BLaER1 treated with 17β-estradiol and CSF1 and Interleukin-3, amounts not matched to agents 10 nM and 100 nM (cell line): ENCODE data around the gene CAMK2D.

Experiments used
- H3K27ac ChIP-seq, 11 experiments: shearing (Covaris generic); formaldehyde crosslinking; 2 replicates each; pipeline ENCODE4 v1.8.1; 2022
- H3K27me3 ChIP-seq, 11 experiments: shearing (Covaris generic); formaldehyde crosslinking; 2 replicates each; pipeline ENCODE4 v1.8.1; 2022
- H3K36me3 ChIP-seq, 11 experiments: shearing (Covaris generic); formaldehyde crosslinking; 2 replicates each; pipeline ENCODE4 v1.8.1; 2022
- H3K4me1 ChIP-seq, 10 experiments: shearing (Covaris generic); formaldehyde crosslinking; 2 replicates each; pipeline ENCODE4 v1.8.1; 2022
- H3K4me2 ChIP-seq, 11 experiments: shearing (Covaris generic); formaldehyde crosslinking; 2 replicates each; pipeline ENCODE4 v1.8.1; 2022
- H3K4me3 ChIP-seq, 10 experiments: shearing (Covaris generic); formaldehyde crosslinking; 2 replicates each; pipeline ENCODE4 v1.8.1; 2022
- H3K9ac ChIP-seq, 11 experiments: shearing (Covaris generic); formaldehyde crosslinking; 2 replicates each; pipeline ENCODE4 v1.8.1; 2022
- H3K9me3 ChIP-seq, 11 experiments: shearing (Covaris generic); formaldehyde crosslinking; replicated peaks in 1 of 11; 2 replicates each; pipeline ENCODE4 v1.8.1; 2022
- H4K20me1 ChIP-seq, 11 experiments: shearing (Covaris generic); formaldehyde crosslinking; 2 replicates each; pipeline ENCODE4 v1.8.1; 2022
- Cebpa-rat ChIP-seq, 11 experiments: shearing (Covaris generic); IDR thresholded peaks; 2 replicates each; pipeline ENCODE4 v1.8.1; 2022

The CAMK2D gene

GRCh38 chr4:113500424-113500823 is 261.1 kb downstream of the CAMK2D start:
- H3K9ac ChIP-seq: no peak overlapping the region
- H3K4me1 ChIP-seq: no peaks in the 10 kb centered on the region
- no peaks in the 10 kb centered on the region for H3K27me3 ChIP-seq
- H3K36me3 ChIP-seq: peaks cover 43 to 95% (median 83%) of the 10 kb centered on the region in 11 experiments
- H3K4me2 ChIP-seq: no peak overlapping the region
- H3K4me3 ChIP-seq: no peak overlapping the region
- no peak overlapping the region for H3K27ac ChIP-seq
- H3K9me3 ChIP-seq: peaks cover 4 to 21% (median 14%) of the 10 kb centered on the region in 11 experiments; a peak in 21 of 22 replicates
- no peaks in the 10 kb centered on the region for H4K20me1 ChIP-seq
- TF ChIP-seq Cebpa-rat (IDR thresholded peaks at IDR 0.05): no peak

DNA sequence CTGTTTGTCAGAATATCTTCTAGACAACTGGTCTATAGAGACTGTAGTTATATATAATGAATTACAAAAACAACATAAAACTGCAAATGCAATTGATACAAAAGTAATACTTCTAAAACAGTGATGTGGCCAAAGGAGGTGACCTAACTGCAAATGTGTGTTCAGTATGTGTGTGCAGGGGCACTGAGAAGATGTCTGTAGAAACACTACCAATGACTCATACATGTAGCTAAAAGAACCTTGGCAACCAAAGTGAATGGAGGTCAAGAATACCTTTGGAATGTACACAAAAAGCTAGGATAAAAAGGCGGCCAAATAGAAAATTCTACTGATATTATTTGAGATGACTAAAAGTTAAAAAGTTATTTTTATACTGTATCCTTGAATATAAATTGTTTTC is 261.8 kb downstream of the CAMK2D start:
- peaks cover 8 to 28% (median 21%) of the 10 kb centered on the region in 11 experiments for H3K9me3 ChIP-seq
- TF ChIP-seq Cebpa-rat (IDR thresholded peaks at IDR 0.05): no peak
- H3K4me2 ChIP-seq: no peak overlapping the region
- no peak overlapping the region for H3K4me3 ChIP-seq
- H3K27me3 ChIP-seq: no peaks in the 10 kb centered on the region
- H3K36me3 ChIP-seq: peaks cover 49 to 95% (median 83%) of the 10 kb centered on the region in 11 experiments
- H4K20me1 ChIP-seq: no peaks in the 10 kb centered on the region
- no peak overlapping the region for H3K9ac ChIP-seq
- no peak overlapping the region for H3K27ac ChIP-seq
- no peaks in the 10 kb centered on the region for H3K4me1 ChIP-seq

GRCh38 chr4:113499166-113499565 is 262.4 kb downstream of the CAMK2D start:
- H3K36me3 ChIP-seq: peaks cover 49 to 89% (median 79%) of the 10 kb centered on the region in 11 experiments
- H3K4me2 ChIP-seq: no peak overlapping the region
- H3K27me3 ChIP-seq: no peaks in the 10 kb centered on the region
- no peak overlapping the region for H3K9ac ChIP-seq
- H4K20me1 ChIP-seq: no peaks in the 10 kb centered on the region
- H3K27ac ChIP-seq: no peak overlapping the region
- peaks cover 8 to 30% (median 21%) of the 10 kb centered on the region in 11 experiments for H3K9me3 ChIP-seq
- H3K4me3 ChIP-seq: no peak overlapping the region
- TF ChIP-seq Cebpa-rat (IDR thresholded peaks at IDR 0.05): no peak
- H3K4me1 ChIP-seq: no peaks in the 10 kb centered on the region

DNA sequence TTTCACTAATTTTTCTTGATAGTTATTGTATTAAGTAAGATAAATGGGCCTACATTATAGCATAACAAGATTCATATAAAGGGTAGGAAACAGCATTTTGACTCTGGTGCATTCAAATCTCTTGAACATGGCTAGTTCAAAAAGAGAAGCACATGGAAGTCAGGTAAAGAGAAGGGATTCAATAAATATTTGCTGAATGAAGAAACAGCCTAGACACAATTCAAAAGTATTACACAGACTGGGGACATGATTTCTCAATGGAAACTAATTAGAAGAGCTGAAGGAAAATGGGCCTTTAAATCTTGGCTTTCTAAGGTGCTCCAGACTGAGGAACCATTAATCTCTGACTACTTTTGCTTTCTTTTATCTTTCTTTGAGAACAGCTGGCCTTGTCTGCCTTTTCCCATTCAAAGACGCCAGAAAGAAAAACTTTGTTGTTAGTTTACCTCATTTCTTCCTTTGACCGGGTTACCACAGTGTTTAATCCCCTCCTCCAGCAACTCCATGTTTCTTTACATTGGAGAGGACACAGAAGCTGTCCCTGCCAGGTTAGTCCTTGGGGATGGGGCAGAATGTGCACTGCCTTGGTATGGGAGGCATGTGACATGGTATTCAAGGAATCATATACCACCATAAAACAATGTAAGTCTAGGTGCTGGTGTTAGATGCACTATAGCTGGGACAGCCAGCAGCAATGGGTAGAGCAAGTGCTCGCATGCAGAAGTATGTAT is 264.2 kb downstream of the CAMK2D start:
- H4K20me1 ChIP-seq: no peaks in the 10 kb centered on the region
- no peaks in the 10 kb centered on the region for H3K27me3 ChIP-seq
- TF ChIP-seq Cebpa-rat (IDR thresholded peaks at IDR 0.05): no peak
- H3K4me3 ChIP-seq: no peak overlapping the region
- H3K27ac ChIP-seq: no peak overlapping the region
- H3K4me2 ChIP-seq: no peak overlapping the region
- no peaks in the 10 kb centered on the region for H3K4me1 ChIP-seq
- H3K9me3 ChIP-seq: peaks cover 8 to 32% (median 21%) of the 10 kb centered on the region in 11 experiments
- no peak overlapping the region for H3K9ac ChIP-seq
- peaks cover 44 to 74% (median 70%) of the 10 kb centered on the region in 11 experiments for H3K36me3 ChIP-seq

DNA sequence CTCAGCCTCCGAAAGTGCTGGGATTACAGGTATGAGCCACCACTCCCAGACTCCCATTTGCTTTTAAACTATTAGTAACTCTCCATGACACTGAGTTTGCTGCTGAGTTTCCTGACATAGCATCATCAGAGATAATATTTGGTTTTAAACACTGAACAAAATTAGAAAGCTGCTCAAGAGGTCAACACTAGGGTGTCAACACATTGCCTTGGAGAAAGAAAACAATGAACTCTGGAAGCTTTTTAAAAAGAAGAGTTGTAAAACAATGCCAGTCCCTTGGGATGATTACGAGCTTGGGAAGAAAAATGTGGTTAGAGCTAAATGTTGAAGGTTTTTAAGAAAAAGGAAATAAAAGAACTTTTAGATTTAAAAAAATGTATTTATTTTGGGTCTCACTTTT is 264.8 kb downstream of the CAMK2D start:
- no peaks in the 10 kb centered on the region for H4K20me1 ChIP-seq
- no peak overlapping the region for H3K27ac ChIP-seq
- peaks cover 8 to 32% (median 21%) of the 10 kb centered on the region in 11 experiments for H3K9me3 ChIP-seq
- no peak overlapping the region for H3K4me3 ChIP-seq
- H3K4me2 ChIP-seq: no peak overlapping the region
- H3K9ac ChIP-seq: no peak overlapping the region
- no peaks in the 10 kb centered on the region for H3K4me1 ChIP-seq
- TF ChIP-seq Cebpa-rat (IDR thresholded peaks at IDR 0.05): no peak
- no peaks in the 10 kb centered on the region for H3K27me3 ChIP-seq
- peaks cover 44 to 71% (median 67%) of the 10 kb centered on the region in 11 experiments for H3K36me3 ChIP-seq

GRCh38 chr4:113495790-113496189 is 265.7 kb downstream of the CAMK2D start:
- Histone ChIP-seq H3K9ac (no peak overlapping the region), H3K36me3 (peaks cover 41 to 62% (median 61%) of the 10 kb centered on the region in 11 experiments), H3K27ac (no peak overlapping the region), H3K4me3 (no peak overlapping the region; a peak in 1 of 20 replicates), H3K9me3 (peaks cover 8 to 32% (median 21%) of the 10 kb centered on the region in 11 experiments), H4K20me1 (no peaks in the 10 kb centered on the region), H3K4me2 (no peak overlapping the region), H3K27me3 (no peaks in the 10 kb centered on the region), H3K4me1 (no peaks in the 10 kb centered on the region)
- no peak for TF ChIP-seq Cebpa-rat (IDR thresholded peaks at IDR 0.05)

DNA sequence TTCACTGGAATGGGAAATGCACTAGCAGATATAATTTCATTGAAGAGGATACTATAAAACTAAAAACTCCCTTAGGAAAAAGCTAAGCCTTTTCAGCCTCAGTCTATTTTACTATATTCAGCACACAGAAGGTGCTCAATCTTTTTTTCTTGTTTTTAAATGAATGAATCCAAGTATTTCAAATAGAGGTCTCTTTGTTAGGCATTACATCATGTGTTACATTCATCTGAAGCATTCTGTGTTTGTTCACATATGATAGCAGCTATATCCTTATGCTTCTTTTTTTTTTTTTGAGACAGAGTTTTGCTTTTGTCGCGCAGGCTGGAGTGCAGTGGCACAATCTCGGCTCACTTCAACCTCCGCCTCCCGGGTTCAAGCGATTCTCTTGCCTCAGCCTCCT is 278.4 kb downstream of the CAMK2D start:
- TF ChIP-seq Cebpa-rat (IDR thresholded peaks at IDR 0.05): no peak
- no peak overlapping the region for H3K9ac ChIP-seq
- peaks cover 0 to 8% (median under 1%) of the 10 kb centered on the region in 11 experiments; a peak in 6 of 22 replicates for H3K9me3 ChIP-seq
- no peak overlapping the region for H3K27ac ChIP-seq
- H3K4me1 ChIP-seq: no peaks in the 10 kb centered on the region
- H3K4me2 ChIP-seq: no peak overlapping the region
- H3K36me3 ChIP-seq: peaks cover 23 to 82% (median 67%) of the 10 kb centered on the region in 11 experiments
- no peak overlapping the region for H3K4me3 ChIP-seq
- no peaks in the 10 kb centered on the region for H4K20me1 ChIP-seq
- H3K27me3 ChIP-seq: no peaks in the 10 kb centered on the region

DNA sequence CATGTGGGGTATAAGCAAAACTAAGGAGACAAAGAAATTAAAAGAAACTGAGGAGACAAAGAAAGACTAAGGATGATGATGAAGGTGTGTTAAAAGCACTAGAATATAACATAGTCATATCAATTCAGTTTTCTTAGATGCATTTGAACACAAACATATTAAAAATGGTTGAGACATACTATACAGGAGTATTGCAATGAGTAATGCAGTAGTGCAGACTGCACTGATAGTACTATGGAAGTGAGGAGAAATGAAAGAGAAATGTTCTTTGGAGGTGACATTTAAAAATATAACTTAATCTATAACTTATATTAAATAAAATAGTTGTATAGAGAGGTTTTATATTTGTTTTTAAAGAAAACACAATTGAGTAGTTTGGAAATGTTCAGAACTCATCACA is 279.2 kb downstream of the CAMK2D start:
- no peak for TF ChIP-seq Cebpa-rat (IDR thresholded peaks at IDR 0.05)
- Histone ChIP-seq H3K9me3 (peaks cover 3 to 14% (median 7%) of the 10 kb centered on the region in 11 experiments; a peak in 21 of 22 replicates), H3K27ac (no peak overlapping the region), H3K4me1 (no peaks in the 10 kb centered on the region), H3K4me3 (no peak overlapping the region), H3K27me3 (no peaks in the 10 kb centered on the region), H3K36me3 (peaks cover 24 to 90% (median 73%) of the 10 kb centered on the region in 11 experiments), H4K20me1 (no peaks in the 10 kb centered on the region), H3K9ac (no peak overlapping the region), H3K4me2 (no peak overlapping the region)

DNA sequence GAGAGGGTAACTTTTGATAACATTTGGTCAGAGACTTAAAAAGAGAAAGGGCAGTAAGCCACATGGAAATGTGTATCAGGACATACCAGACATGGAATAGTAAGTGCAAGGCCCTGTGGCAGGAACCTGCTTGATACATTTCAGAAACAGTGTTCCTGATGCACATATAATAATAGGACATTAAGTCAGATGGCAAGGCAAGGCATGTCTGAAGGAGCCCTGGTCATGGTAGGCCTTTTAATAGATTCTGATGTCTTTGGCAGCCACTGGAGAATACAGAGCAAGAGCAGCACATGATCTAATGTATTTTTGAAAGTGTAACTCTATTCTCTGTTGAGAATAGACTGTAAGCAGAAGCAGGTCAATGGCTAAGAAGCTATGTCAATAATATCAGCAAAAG is 279.7 kb downstream of the CAMK2D start:
- Histone ChIP-seq H4K20me1 (no peaks in the 10 kb centered on the region), H3K4me3 (no peak overlapping the region), H3K9ac (no peak overlapping the region), H3K36me3 (peaks cover 29 to 93% (median 78%) of the 10 kb centered on the region in 11 experiments), H3K27ac (no peak overlapping the region), H3K9me3 (peaks cover 8 to 19% (median 12%) of the 10 kb centered on the region in 11 experiments), H3K4me2 (no peak overlapping the region), H3K27me3 (no peaks in the 10 kb centered on the region), H3K4me1 (0 out of 20 replicates have a peak, but pooled peaks cover 0 to 2% (median 0%) of the 10 kb centered on the region in 10 experiments)
- no peak for TF ChIP-seq Cebpa-rat (IDR thresholded peaks at IDR 0.05)

DNA sequence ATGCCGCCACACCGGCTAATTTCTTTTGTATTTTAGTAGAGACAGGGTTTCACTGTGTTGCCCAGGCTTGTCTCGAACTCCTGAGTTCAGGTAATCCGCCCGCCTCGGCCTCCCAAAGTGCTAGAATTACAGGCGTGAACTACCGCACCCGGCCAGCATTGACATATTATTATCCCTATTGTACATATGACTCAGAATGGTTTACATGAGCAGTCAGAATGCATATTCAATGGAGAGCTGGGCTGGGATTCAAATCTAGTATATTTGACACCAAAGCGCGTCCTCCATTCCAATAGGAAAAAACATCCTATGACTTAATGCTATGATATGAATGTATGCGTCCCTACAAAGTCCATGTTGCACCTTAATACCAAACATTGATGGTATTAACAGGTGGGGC is 281.4 kb downstream of the CAMK2D start:
- Histone ChIP-seq H3K27ac (no peak overlapping the region), H3K4me3 (no peak overlapping the region), H3K4me2 (no peak overlapping the region), H3K9me3 (peaks cover 11 to 25% (median 16%) of the 10 kb centered on the region in 11 experiments), H4K20me1 (no peaks in the 10 kb centered on the region), H3K4me1 (peaks cover 0 to 11% (median 0%) of the 10 kb centered on the region in 10 experiments; a peak in 2 of 20 replicates), H3K27me3 (no peaks in the 10 kb centered on the region), H3K36me3 (peaks cover 39 to 94% (median 77%) of the 10 kb centered on the region in 11 experiments), H3K9ac (no peak overlapping the region)
- TF ChIP-seq Cebpa-rat (IDR thresholded peaks at IDR 0.05): no peak
